ENCODE results near the gene MOGAT3. TPM values are rescaled to one million over a fixed set of nuclear protein-coding genes. Genes with fewer than 3 reads are reported as not detected.

MOGAT3 gene
- total and polyA plus RNA-seq, 2 experiments from 2014 or later: 6.3 to 14.0 TPM

DNA sequence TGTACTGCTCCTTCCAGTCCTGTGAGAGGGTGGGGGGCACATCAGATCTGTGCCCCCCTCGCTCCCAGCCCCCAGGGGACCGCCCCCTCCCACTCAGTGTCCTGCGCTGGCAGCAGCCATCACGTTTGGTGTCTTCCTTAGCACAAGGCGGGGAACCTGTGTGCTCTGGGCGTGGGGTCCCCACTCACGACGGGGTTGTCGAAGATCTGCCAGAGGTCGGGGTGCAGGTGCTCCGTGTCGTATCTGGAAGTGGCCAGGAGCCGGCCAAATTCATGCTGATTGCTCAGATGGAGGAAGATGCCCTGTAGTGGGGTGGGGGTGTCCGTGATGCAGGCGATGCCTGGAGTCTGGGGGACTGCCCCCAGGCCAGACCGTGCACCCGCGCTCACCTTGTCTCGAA lies 9.3 kb upstream of the MOGAT3 start:
- WGBS (ENCODE audit: low lambda C conversion rate, missing lambda C conversion rate): 100% methylated on average over 17 of the region's 19 CpGs
- Histone ChIP-seq H3K4me3 (no peak overlapping the region), H3K9me3 (ENCODE audit: low read depth) (no peaks in the 10 kb centered on the region), H3K27me3 (no peaks in the 10 kb centered on the region), H3K9me2 (replicated peaks; ENCODE audit: insufficient read depth) (no peaks in the 10 kb centered on the region), H3K4me2 (no peak overlapping the region), H4K20me1 (ENCODE audit: insufficient read depth, poor library complexity, severe bottlenecking) (no peaks in the 10 kb centered on the region), H3K79me2 (no peaks in the 10 kb centered on the region), H3K4me1 (ENCODE audit: insufficient read depth) (no peaks in the 10 kb centered on the region), H2AFZ (no peak overlapping the region), H3K36me3 (replicated peaks; ENCODE audit: insufficient read depth, low read depth) (no peaks in the 10 kb centered on the region), H3K27ac (no peak overlapping the region)
- TF ChIP-seq EZH2 (IDR thresholded peaks at IDR 0.05; ENCODE audit: borderline replicate concordance) (no peak), EZH2phosphoT487 (IDR thresholded peaks at IDR 0.05; ENCODE audit: low read depth, severe bottlenecking, unreplicated experiment) (no peak)
- TF ChIP-seq, protein P1, sequence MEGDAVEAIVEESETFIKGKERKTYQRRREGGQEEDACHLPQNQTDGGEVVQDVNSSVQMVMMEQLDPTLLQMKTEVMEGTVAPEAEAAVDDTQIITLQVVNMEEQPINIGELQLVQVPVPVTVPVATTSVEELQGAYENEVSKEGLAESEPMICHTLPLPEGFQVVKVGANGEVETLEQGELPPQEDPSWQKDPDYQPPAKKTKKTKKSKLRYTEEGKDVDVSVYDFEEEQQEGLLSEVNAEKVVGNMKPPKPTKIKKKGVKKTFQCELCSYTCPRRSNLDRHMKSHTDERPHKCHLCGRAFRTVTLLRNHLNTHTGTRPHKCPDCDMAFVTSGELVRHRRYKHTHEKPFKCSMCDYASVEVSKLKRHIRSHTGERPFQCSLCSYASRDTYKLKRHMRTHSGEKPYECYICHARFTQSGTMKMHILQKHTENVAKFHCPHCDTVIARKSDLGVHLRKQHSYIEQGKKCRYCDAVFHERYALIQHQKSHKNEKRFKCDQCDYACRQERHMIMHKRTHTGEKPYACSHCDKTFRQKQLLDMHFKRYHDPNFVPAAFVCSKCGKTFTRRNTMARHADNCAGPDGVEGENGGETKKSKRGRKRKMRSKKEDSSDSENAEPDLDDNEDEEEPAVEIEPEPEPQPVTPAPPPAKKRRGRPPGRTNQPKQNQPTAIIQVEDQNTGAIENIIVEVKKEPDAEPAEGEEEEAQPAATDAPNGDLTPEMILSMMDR (IDR thresholded peaks at IDR 0.05; ENCODE audit: poor library complexity): no peak
- DNase-seq (ENCODE audit: low spot score): no peak

DNA sequence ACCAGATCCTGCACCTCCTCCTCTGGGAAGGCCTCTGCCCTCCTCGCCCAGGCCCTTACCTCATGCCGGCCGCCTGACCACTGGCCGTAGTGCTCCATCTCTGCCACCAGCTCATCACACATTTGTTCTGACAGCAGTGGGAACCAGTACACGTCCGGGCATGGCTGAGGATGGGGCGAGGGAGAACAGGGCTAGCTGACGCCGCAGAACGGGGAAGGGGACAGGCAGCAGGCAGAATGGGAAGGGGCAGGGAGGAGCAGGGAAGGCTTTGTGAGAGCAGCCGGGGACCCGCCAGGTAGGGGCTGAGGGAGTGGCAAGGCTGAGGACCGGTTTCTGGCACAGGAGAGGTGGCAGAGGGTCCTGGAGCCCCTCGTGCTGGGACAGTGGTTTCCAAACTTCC lies 8.0 kb upstream of the MOGAT3 start:
- 99% methylated on average over 14 of the region's 14 CpGs for WGBS (ENCODE audit: low lambda C conversion rate, missing lambda C conversion rate)
- H4K20me1 ChIP-seq (ENCODE audit: insufficient read depth, poor library complexity, severe bottlenecking): no peaks in the 10 kb centered on the region
- H3K36me3 ChIP-seq (replicated peaks; ENCODE audit: insufficient read depth, low read depth): no peaks in the 10 kb centered on the region
- H3K9me2 ChIP-seq (replicated peaks; ENCODE audit: insufficient read depth): no peaks in the 10 kb centered on the region
- no peak overlapping the region for H3K27ac ChIP-seq
- no peaks in the 10 kb centered on the region for H3K9me3 ChIP-seq (ENCODE audit: low read depth)
- H3K4me3 ChIP-seq: no peak overlapping the region
- no peak overlapping the region for H3K4me2 ChIP-seq
- no peaks in the 10 kb centered on the region for H3K79me2 ChIP-seq
- peaks cover 4% of the 10 kb centered on the region for H3K27me3 ChIP-seq
- no peak overlapping the region for H2AFZ ChIP-seq
- no peaks in the 10 kb centered on the region for H3K4me1 ChIP-seq (ENCODE audit: insufficient read depth)
- no peak for DNase-seq (ENCODE audit: low spot score)
- no peak for TF ChIP-seq EZH2phosphoT487 (IDR thresholded peaks at IDR 0.05; ENCODE audit: low read depth, severe bottlenecking, unreplicated experiment)

DNA sequence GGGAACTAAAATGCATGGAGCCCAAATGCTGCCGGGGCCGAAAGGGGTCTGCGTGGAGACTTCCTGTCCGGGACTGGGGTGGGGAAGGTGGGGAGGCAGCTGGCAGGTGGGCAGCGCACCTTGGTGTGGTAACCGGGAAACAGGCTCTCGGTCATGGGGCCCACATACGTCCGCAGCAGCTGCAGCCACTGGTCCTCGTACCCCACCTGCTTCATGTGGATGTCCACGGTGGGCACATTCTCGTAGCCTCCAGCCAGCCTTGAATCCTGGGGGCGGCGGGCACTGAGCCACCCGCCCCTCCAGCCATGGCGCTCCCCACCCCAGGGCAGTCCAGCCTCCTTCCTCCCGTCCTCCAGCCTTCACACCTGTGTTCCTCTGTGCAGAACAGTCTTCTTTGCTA lies 6.6 kb upstream of the MOGAT3 start:
- H3K36me3 ChIP-seq (replicated peaks; ENCODE audit: insufficient read depth, low read depth): no peaks in the 10 kb centered on the region
- DNase-seq (ENCODE audit: low spot score): no peak

DNA sequence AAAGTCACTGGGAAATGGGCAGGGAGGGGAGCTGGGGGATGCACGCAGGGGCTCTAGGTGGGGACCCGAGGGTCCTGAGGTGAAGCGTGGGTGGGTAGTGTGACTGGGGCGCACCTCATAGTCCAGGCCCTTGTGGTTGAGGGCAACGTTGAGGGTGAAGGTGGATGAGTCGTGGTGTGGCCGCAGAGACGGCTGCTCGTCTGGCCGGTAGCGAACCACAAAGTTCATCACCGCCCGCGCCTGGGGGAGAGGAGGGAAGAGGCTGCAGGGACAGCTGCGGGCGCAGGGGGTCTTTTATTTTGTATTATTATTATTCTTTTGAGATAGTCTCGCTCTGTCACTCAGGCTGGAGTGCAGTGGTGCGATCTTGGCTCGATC lies 5.8 kb upstream of the MOGAT3 start:
- no peak for DNase-seq (ENCODE audit: low spot score)
- no peaks in the 10 kb centered on the region for H3K4me1 ChIP-seq (ENCODE audit: insufficient read depth)
- H4K20me1 ChIP-seq (ENCODE audit: insufficient read depth, poor library complexity, severe bottlenecking): no peaks in the 10 kb centered on the region
- no peaks in the 10 kb centered on the region for H3K9me3 ChIP-seq (ENCODE audit: low read depth)
- no peak overlapping the region for H2AFZ ChIP-seq
- H3K27ac ChIP-seq: no peak overlapping the region
- WGBS (ENCODE audit: low lambda C conversion rate, missing lambda C conversion rate): 96% methylated on average over 16 of the region's 19 CpGs
- H3K9me2 ChIP-seq (replicated peaks; ENCODE audit: insufficient read depth): no peaks in the 10 kb centered on the region
- no peaks in the 10 kb centered on the region for H3K79me2 ChIP-seq
- H3K4me3 ChIP-seq: no peak overlapping the region
- H3K27me3 ChIP-seq: peaks cover 25% of the 10 kb centered on the region
- TF ChIP-seq, protein P1 (IDR thresholded peaks at IDR 0.05; ENCODE audit: poor library complexity): no peak
- TF ChIP-seq EZH2phosphoT487 (IDR thresholded peaks at IDR 0.05; ENCODE audit: low read depth, severe bottlenecking, unreplicated experiment) (no peak), EZH2 (IDR thresholded peaks at IDR 0.05; ENCODE audit: borderline replicate concordance) (no peak)
- no peak overlapping the region for H3K4me2 ChIP-seq
- no peaks in the 10 kb centered on the region for H3K36me3 ChIP-seq (replicated peaks; ENCODE audit: insufficient read depth, low read depth)

More for the DNA sequence above, 6.6 kb upstream of the MOGAT3 start:
- WGBS (ENCODE audit: low lambda C conversion rate, missing lambda C conversion rate): 95% methylated on average over 9 of the region's 17 CpGs
- Histone ChIP-seq H3K4me3 (no peak overlapping the region), H3K4me1 (ENCODE audit: insufficient read depth) (no peaks in the 10 kb centered on the region), H4K20me1 (ENCODE audit: insufficient read depth, poor library complexity, severe bottlenecking) (no peaks in the 10 kb centered on the region), H3K9me3 (ENCODE audit: low read depth) (no peaks in the 10 kb centered on the region), H3K79me2 (no peaks in the 10 kb centered on the region), H3K27me3 (peaks cover 17% of the 10 kb centered on the region), H2AFZ (no peak overlapping the region), H3K4me2 (no peak overlapping the region), H3K27ac (no peak overlapping the region), H3K9me2 (replicated peaks; ENCODE audit: insufficient read depth) (no peaks in the 10 kb centered on the region)
- TF ChIP-seq, protein P1 (IDR thresholded peaks at IDR 0.05; ENCODE audit: poor library complexity): no peak
- no peak for TF ChIP-seq EZH2phosphoT487 (IDR thresholded peaks at IDR 0.05; ENCODE audit: low read depth, severe bottlenecking, unreplicated experiment)
- no peak for TF ChIP-seq EZH2 (IDR thresholded peaks at IDR 0.05; ENCODE audit: borderline replicate concordance)
